Right lobe of liver (tissue), 4 donors: ENCODE measurements around the gene MRPL2.

Experiments
- POLR2A ChIP-seq: fragments of 450-650 bp; IDR thresholded peaks from one replicate; pipeline ENCODE4 v1.6.1; 2017; ENCODE audit warnings: antibody characterized with exemption, mild to moderate bottlenecking
- TF ChIP-seq, protein P1 (sequence below), 4 donors: fragments of 200-600 bp in 3 of 4; fragments of 450-650 bp in 1 of 4; IDR thresholded peaks; one replicate each; pipeline versions ENCODE4 v1.5.1 to v1.8.0; 2016 to 2022; ENCODE audit warnings: antibody characterized with exemption in 4 of 4, mild to moderate bottlenecking in 2 of 4
- donor health status: DM: no; HTN: no; CAD: no.
- donor health status: DM: no; HTN: no; CAD: no.
- donor health status: DM: no; HTN: yes; CAD: no.

DNA sequence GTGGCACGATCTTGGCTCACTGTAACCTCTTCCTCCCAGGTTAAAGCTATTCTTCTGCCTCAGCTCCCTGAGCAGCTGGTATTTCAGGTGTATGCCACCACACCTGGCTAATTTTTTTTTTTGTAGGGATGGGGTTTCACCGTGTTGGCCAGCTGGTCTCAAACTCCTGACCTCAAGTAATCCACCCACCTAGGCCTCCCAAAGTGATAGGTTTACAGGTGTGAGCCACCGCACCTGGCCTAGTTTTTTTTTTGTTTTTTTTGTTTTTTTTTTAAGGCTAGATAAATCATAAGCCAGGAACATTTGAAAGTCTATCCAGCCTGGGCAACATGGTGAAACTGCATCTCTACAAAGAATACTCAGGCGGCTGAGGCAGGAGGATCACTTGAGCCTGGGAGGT, 26.9 kb downstream of the MRPL2 start:
- TF ChIP-seq, protein P1, sequence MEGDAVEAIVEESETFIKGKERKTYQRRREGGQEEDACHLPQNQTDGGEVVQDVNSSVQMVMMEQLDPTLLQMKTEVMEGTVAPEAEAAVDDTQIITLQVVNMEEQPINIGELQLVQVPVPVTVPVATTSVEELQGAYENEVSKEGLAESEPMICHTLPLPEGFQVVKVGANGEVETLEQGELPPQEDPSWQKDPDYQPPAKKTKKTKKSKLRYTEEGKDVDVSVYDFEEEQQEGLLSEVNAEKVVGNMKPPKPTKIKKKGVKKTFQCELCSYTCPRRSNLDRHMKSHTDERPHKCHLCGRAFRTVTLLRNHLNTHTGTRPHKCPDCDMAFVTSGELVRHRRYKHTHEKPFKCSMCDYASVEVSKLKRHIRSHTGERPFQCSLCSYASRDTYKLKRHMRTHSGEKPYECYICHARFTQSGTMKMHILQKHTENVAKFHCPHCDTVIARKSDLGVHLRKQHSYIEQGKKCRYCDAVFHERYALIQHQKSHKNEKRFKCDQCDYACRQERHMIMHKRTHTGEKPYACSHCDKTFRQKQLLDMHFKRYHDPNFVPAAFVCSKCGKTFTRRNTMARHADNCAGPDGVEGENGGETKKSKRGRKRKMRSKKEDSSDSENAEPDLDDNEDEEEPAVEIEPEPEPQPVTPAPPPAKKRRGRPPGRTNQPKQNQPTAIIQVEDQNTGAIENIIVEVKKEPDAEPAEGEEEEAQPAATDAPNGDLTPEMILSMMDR (IDR thresholded peaks at IDR 0.05), result no peak
- no peak for TF ChIP-seq POLR2A
